AG08396 (cell line): ENCODE data around the gene ACSL4.
A peak's percentile ranks its signal among the peaks of the same experiment; 100 is the strongest.
"Not testable (repeated sequence)": the region's sequence is repeated elsewhere in the genome, so short reads cannot be mapped to it uniquely, and the experiment has no call there.

ENCODE experiments used
- DNase-seq: peaks from one replicate; pipeline ENCODE4 v3.0.0; 2012; ENCODE audit warnings: low spot score, mixed read lengths

Gene ACSL4

DNA sequence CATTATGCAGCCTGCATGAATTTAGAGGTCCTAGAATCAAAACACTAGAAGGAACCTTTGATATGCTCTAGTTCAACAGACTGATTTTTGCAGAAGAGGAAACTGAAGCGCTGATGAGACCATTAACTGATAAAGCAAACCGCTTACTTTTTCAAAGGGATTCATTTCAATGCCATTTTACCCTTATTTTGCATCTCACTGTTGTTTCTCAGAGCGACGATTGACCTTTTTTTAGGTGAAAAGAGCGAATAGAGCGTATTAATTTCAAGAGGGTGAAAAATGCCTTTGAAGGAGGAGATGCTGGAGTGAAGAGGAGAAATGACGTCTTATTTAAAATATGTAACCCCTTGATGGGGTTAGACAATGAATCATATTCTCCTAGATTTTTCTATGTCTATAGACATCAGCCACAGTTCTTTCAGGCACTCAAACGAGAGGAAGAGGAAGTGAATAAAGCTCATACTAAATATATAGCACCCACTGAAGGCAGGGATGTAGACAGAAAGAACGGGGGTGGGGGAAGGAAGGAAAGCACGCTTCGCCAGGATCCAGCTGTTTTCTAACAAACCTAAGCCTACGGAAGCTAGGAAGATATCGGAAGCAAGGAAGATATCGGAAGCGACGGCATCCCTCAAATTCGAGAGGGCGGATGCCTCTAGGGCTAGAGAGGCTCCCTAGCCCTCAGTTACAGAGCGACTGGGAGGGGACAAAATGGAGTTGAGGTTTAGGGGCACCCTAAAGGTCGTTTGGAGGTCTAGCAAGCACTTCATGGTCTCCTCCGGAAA is 848 bp downstream of the ACSL4 start:
- DNase-seq, result peak; percentile 17

DNA sequence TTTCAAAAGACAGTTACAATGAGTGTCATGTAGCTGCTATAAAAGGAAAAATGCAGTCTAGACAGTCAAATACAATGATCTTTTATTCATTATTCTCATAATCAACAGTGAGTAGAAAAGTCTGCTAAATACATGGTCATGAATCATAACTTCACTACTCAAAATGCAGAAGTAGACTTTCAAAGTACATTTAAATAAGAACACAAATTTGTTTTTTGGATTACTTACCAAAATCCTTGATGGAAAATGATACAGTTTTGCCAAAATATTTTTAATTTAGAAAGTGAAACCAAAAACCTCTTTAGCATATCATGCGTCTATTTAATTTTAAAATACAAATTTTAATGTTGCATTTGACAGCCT is 4.9 kb downstream of the ACSL4 start:
- DNase-seq, result no peak

DNA sequence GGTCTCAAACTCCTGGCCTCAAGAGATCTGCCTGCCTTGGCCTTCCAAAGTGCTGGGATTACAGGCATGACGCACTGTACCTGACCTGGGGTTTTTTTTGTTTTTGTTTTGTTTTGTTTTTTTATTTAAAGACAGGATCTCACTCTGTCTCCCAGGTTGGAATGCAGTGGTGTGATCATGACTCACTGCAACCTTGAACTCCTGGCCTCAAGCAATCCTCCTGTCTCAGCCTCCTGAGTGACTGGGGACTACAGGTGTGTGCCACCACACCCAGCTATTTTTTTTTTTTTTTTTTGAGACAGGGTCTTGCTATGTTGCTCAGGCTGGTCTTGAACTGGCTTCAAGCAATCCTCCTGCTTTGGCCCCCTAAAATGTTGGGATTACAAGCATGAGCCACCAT is 8.1 kb downstream of the ACSL4 start:
- not testable (repeated sequence) for DNase-seq

DNA sequence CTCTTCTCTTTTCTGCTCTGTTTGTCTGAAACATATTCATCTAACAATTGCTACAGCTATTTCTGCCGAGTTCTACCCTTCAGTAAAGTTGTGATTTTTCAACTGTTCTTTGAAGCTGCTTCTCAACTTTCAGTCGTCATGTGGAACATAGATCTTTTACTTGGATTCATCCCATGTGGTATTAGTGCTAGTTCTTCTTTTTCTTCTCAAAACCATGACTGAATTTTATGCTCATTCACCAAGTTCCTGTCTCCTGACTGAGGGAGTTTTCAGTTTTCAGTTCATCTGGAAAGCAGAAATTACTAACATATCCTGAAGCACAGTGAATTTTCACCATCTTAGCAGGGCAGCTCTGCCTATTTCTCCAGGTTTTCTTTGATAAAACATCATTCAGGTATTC is 12.1 kb downstream of the ACSL4 start:
- no peak for DNase-seq

DNA sequence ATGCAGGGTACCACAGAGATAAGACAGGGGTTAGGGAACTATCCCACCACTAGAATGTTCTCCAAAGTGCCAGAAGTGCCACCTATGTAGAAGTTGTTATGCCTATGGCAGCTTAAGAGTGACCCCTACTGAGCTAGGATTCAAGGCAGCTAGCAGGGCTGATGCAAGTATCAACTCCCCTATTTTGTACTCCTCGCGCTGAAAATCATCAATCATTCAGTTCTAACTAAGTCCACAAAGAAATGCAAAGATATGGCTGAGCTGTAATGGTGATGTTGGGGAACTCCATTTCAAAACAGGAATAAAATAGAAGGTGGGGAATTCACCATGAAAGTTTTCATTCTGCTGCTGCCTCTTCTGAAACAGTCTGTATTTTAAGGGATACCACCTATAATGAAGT is 13.8 kb downstream of the ACSL4 start:
- no peak for DNase-seq

DNA sequence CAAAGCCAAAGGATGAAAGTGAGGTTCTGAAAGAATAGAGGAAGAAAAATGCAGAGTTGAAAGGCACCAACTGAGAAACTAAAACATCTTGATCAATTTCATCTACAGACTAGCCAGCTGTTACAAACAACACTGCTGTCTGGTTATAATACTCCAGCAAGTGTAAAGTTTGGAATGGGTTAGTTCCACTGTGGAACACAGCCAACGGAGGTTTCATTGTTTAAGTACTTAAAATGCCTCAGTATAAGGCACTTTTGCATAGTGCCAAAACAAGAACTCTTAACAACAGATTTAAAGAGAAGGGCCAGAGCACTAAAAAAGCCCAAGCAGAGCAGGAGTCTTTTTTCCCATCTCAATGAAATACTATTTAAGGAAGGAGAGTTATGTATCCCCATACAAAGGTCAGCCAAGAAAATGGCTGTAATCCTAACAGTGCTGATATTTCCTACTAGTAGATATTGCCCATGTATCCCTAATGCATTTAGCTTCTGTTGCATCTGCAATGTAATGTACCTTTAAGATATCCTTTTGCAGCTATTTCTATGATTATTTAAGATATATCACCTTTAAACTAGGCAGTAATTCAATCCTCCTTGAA is 16.5 kb downstream of the ACSL4 start:
- no peak for DNase-seq

DNA sequence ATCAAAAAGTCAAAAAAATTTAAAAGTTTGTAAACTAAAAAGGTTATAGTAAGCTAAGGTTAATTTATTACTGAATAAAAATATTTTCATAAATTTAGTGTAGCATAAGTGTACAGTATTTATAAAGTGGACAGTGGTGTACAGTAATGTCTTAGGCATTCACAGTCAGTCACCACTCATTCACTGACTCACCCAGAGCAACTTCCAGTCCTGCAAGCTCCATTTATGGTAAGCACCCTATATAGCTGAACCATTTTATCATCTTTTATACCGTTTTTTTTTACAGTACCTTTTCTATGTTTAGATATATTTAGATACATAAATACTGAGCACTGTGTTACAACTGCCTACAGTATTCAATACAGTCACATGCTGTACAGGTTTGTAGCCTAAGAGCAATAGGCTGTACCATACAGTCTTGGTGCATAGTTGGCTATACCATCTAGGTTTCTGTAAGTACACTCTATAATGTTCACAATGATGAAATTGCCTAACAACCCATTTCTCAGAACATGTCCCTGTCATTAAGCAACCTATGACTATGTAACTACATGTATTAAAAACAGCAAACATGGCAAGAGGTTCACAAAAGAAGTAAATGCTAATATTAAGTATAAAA is 18.6 kb downstream of the ACSL4 start:
- no peak for DNase-seq

DNA sequence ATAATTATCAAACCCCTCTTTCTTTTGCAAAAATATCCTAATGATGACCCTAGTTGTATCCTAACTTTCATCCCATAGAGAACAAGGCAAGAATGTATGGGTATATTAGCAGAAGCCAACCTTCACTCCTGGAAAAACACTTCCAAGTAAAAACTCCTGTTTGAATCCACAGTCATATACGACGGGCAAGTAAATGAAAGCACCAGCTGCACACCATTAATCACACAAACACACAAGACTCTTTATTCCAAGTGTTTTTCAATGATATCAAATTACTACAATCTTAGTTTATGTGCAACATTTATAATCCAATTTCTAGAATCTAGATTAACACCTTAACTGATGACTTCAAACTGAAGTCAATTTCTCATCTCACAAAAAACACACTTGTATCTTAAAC is 22.9 kb downstream of the ACSL4 start:
- DNase-seq, result no peak

DNA sequence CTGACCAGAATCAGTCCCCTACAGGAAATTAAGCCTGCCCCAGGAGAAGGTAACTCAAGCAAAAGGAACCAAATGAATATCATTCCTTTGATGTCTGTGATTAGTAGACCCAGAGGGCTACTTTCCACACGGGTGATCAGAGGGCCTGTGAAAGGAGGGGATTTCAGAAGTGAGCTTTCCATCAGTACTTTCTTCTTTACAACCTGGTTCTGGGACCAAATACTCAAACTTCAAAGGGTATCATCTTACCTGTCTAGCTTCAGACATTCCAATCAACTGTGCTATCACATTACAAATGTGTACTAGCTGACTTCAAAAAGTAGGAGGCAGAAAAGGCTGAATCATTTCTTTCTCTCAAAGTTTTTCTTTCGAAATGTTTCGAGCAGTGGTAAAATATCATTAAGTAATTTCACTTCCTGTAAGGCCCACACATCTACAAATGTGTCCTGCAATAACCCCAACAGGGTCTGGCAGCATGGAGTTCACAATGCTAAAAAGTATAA is 23.9 kb downstream of the ACSL4 start:
- DNase-seq, result no peak

DNA sequence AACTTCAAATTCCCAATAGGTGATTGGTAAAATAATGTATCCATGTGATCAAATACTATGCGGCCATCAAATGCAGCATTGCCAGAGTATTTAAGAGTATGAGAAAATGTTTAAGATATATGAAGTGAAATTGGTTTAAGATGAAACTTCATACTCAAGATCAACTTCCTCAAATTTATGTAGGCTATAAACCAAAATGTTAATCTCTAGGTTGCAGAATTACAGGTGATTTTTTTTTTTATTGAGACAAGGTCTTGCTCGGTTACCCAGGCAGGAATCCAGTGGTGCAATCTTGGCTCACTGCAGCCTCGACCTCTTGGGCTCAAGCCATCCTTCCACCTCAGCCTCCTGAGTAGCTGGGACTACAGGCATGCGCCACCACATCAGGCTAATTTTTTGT is 25.3 kb downstream of the ACSL4 start:
- DNase-seq, result no peak

DNA sequence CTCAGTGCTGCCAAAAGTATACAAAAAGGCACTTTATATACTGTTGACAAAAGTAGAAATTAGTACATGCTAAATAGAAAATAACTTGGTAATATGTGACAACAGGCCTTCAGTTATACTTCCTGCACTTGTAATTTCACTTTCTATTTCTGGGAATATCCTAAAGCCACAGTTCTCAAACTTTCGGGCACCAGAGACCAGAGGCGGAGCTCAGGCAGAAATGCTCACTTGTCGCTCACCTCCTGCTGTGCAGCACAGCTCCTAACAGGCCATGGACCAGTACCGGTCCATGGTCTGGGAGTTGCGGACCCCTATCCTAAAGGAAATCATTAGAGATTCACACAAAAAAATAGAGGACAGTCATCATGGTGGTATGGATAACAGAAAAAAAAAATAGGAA is 25.7 kb downstream of the ACSL4 start:
- no peak for DNase-seq

DNA sequence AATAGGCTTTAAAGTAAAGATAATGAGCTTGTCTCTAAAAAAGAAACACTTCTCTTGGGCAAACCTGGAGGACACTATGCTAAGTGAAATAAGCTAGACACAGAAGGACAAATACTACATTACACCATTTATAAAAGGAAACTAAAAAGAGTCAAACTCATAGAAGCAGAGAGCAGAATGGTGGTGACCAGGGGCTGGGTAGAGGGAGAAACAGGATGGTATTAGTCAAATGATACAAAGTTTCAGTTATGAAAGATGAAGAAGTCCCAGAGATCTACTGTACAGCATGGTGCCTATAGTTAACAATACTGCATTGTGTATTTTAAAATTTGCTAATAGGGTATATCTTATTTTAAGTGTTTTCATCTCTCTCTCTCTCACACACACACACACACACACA is 28.5 kb downstream of the ACSL4 start:
- no peak for DNase-seq

DNA sequence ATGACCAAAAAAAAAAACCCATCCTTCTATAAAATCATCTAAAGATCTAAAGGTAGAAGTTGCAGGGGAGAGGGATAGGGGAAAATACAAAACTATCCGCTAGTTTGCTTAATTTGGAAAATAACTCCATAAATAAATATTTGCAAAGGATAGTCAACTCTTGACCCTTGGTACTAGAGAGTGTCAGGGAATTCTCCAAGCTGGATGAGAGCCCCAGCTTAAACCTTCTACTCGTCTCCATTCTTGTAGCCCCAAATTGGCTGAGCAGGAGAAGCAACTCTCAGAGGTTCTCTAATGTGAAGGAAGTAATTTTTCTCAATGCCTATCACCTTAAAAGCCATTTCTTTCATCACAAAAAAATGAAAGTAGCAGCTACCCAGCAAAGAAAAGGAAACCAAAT is 35.2 kb downstream of the ACSL4 start:
- no peak for DNase-seq

DNA sequence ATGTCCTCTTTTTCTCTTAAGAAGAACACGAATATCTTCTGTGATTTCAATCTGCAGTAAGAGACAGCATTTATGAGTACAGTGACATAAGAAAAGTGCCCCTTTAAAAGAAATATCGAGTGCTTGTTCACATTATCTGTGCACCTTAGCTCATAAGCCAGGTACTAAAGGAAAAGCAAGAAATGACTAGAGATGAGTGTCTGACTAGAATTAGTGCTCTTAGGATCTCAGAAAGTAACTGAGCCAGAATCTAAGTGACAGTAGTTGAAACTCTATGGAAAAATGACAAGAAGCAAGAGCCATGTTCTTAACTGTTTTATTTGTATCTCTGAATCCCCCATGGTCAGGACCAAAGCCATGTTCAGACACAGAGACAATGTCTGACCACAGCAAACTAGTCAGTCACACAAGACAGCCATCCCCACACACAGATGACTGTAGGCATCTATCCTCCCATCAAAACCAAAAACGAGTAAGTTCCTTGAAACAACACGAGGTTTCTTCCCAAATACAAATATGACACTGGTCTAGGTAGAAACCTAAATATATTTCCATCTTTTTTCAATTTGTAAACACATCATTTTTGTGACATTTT is 36.8 kb downstream of the ACSL4 start:
- DNase-seq, result no peak

DNA sequence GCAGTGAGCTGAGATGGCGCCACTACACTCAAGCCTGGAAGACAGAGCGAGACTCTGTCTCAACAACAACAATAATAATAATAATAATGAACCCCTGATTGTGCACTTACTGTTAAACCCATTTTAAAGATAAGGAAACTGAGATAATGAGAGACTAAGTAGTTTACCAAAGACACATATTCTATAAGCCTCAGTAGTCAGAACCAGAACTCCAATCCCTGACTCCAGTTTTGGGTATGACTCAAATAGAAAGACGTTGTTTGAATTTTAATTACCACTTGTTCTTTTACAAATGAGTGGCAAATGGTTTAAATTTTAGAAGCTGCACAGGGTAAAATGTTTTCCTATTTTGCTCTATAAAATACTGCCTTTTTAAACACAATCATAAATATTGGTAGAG is 37.4 kb downstream of the ACSL4 start:
- DNase-seq, result no peak

DNA sequence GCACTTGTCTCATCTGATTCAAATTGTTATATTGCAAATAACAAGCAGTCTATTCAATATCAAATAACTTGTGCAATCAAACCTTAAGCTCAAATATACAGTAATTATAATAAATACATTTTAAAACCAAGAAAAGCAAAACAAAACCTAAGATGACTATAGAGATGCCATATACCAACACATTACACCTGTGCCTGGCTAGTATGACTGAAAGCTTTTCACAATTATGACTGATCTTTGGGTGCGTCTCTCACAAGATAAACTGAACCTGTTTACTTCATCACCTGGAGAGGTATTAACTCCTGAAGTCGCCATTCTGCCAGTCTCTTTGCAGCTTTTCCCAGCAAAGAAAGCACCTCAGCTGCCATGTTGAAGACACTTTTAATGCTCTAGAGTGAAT is 41.3 kb downstream of the ACSL4 start:
- no peak for DNase-seq

DNA sequence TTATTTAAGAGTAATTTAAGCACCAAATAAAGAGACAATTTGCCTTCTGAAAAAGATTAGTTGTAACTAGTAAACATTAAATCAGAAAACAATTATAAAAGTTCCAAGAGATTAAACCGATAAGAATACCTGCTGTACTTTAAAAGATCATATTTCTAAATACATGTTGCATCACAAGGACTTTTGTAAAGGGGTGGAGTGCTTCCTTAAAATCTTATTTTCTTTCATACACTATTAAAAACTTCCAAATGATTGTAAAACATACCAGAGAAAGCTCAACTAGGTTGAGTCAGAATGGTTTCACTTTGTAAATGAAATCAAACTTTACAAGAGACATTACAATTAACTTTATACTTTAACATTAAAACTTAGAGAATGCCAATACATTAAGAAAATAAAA is 41.8 kb downstream of the ACSL4 start:
- no peak for DNase-seq

DNA sequence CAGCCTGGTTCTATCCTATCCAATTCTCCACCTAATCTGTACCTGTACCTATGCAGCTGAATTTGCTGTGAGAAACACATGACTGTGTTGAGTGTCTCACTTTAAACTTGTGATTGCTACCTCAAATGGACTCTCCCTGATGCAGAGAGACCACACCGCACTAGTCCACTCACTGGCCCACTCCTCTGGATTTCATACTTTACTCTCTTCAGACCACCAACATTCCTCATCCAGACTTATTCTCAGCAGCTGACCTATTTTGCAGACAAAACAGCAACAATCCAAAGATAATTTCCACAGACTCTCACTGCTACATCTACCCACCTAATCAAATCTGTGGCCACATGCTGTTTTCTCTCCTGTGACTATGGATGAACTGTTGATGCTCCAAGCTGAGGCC is 45.2 kb downstream of the ACSL4 start:
- DNase-seq, result no peak

DNA sequence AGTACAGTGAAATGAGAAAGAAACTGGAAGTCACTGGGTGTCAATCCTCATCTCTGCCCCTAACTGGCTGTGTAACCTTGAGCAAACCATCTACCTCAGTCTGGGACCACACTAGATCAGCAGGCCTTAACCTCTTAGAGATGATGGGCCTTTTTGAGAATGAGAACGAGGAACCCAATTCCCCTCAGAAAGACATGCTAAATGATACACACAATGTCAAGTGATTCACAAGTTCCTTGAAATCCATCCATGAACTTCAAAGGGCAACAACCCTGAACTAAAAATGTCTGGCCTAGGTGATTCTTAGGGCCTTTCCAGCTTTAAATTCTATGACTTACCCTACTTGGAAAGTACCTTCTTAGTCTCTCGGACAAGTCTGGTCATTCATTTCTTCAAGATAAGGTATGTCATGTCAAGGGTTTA is 47.4 kb downstream of the ACSL4 start:
- DNase-seq, result no peak

DNA sequence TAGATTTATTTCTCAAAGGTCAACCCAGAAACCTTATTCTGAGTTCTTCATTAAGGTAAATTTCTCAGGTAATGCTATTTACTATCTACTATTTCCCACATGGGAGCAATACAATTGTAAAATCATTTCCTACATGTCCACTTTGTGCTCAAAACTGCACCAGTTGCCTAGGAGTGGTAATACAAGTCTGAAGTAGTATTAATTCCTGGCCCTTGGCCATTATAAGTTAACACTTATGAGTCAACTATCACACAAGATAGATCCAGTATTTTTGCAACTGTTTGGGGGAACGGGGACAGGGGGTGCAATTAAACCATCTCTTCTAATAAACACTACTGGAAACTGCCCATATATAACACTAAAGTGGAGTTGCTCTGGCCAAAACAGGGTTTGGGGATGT is 48.9 kb downstream of the ACSL4 start:
- no peak for DNase-seq

DNA sequence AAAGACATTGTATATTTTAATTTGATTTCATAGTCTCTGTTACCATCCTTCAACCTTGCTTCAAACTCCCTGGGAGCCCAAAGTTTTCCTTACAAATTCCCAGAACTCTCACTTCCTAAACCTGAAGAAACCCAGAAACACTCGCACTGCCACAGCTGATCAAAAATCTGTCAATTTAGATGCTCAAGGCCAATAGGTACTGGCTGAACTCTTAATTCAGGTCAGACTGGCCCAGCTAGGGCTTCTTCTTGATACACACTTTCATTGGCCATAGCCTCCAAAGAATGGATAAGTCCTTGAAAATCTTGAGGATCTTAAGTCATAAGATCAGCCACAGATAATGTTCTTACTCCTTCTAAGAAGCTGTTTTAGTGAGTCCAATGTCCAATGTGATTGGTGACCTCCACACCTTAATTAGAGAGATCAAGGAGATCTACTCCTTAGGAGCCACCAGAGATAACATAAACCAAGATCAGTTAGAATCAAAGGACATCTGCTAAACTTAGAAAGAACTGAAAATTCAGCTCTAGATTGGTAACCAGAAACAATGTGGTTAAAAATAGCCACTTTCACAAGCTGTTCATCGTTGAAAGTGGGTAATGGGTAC is 51.5 kb downstream of the ACSL4 start:
- DNase-seq, result no peak

DNA sequence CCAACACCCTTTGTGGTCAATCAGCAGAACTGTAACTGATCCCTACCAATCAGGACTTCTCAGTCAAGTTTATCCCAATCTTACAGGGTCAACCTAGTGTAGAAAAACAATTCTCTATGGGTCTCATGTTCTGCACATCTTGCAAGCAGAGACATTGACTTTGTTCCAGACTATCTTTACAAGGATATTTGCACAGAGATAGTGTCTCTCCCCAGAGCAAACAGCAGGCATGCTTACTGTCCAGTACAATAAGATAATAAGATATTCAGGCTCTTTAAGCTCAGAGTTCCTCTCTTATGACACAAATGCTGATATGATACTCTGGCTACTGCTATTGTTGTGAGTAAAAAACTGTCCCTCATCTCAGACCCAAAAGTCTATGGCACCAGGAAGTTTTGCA is 53.2 kb downstream of the ACSL4 start:
- DNase-seq, result no peak

DNA sequence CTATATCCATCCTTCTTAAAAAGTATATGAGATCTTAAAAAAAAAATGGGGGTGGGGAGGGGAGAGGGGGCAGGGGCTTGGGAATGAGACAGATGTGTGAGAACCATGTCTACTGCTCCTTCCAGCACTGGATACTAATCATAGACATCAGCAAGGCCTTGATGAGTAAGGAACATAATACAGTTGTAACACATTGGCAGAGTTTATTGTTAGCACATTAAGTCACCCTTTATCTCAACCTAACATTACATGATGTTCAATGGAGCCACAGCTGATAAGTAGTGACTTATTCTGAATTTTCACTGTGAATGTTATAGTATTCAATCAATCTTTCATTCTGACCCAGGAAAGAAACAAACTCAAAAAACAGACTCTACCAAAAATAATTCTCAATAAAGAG is 60.8 kb downstream of the ACSL4 start:
- DNase-seq, result no peak
